ENCODE data around the gene NDUFAF5.

GRCh38 chr20:13790708-13791107 is 5.9 kb downstream of the NDUFAF5 start:
- TF ChIP-seq CTCF (IDR thresholded peaks at IDR 0.05; ENCODE audit: insufficient read depth, low read length) (no peak), POLR2AphosphoS5 (IDR thresholded peaks at IDR 0.05; ENCODE audit: low read depth) (no peak), GABPA (IDR thresholded peaks at IDR 0.05; ENCODE audit: low read depth) (no peak), SPI1 (IDR thresholded peaks at IDR 0.05; ENCODE audit: borderline replicate concordance, low read depth) (no peak), REST (IDR thresholded peaks at IDR 0.05; ENCODE audit: insufficient replicate concordance, low read depth) (no peak)

Data from HL-60 (cell line).